ENCODE results near the gene ACAD8. TPM values are rescaled to one million over a fixed set of nuclear protein-coding genes. Genes with fewer than 3 reads are reported as not detected.

The ACAD8 gene
- polyA plus RNA-seq, 1 experiment, result 24.7 TPM

GRCh38 chr11:134244593-134244992 is 8.8 kb upstream of the ACAD8 start:
- Histone ChIP-seq H3K9me3 (ENCODE audit: control insufficient read depth, insufficient read depth, low read length) (no peaks in the 10 kb centered on the region), H3K27ac (ENCODE audit: low read depth, low read length) (no peak overlapping the region), H3K27me3 (ENCODE audit: control insufficient read depth, insufficient read depth, low read length) (no peaks in the 10 kb centered on the region), H3K4me3 (ENCODE audit: low read depth, low read length) (no peak overlapping the region)
- CTCF ChIA-PET, result interaction anchor here (0.5 to 1.8 kb wide), 6 partner anchors 19 to 624 kb away, joined by 3 to 11 read pairs (median 5); partner anchors contain the start of gene VPS26B
- no peak for DNase-seq (ENCODE audit: low read depth, low spot score)
- POLR2A ChIA-PET, result no interaction called here
- TF ChIP-seq CTCF (IDR thresholded peaks at IDR 0.05; ENCODE audit: low read depth, low read length), result peak; percentile 46

- Histone ChIP-seq H3K27ac (ENCODE audit: low read depth, low read length) (no peak overlapping the region), H3K9me3 (ENCODE audit: control insufficient read depth, insufficient read depth, low read length) (no peaks in the 10 kb centered on the region), H3K27me3 (ENCODE audit: control insufficient read depth, insufficient read depth, low read length) (no peaks in the 10 kb centered on the region), H3K4me3 (ENCODE audit: low read depth, low read length) (no peak overlapping the region)
- TF ChIP-seq CTCF (IDR thresholded peaks at IDR 0.05; ENCODE audit: low read depth, low read length), result no peak
- no peak for DNase-seq (ENCODE audit: low read depth, low spot score)
- ChIA-PET POLR2A (no interaction called here), CTCF (interaction anchor here (0.6 to 1.8 kb wide), 4 partner anchors 20 to 318 kb away, joined by 4 to 11 read pairs (median 6); partner anchors contain the start of gene VPS26B)
Measured at GRCh38 chr11:134245434-134245833, 7.9 kb upstream of the ACAD8 start.

GRCh38 chr11:134246100-134246499 is 7.3 kb upstream of the ACAD8 start:
- no peaks in the 10 kb centered on the region for H3K9me3 ChIP-seq (ENCODE audit: control insufficient read depth, insufficient read depth, low read length)
- no peaks in the 10 kb centered on the region for H3K27me3 ChIP-seq (ENCODE audit: control insufficient read depth, insufficient read depth, low read length)
- no peak for DNase-seq (ENCODE audit: low read depth, low spot score)
- ChIA-PET POLR2A (no interaction called here), CTCF (interaction anchor here (0.6 kb wide), 1 partner anchor 41 kb away, joined by 4 read pairs; no protein-coding TSS in a partner anchor)
- TF ChIP-seq CTCF (IDR thresholded peaks at IDR 0.05; ENCODE audit: low read depth, low read length), result no peak
- H3K27ac ChIP-seq (ENCODE audit: low read depth, low read length), result no peak overlapping the region
- H3K4me3 ChIP-seq (ENCODE audit: low read depth, low read length), result no peak overlapping the region

GRCh38 chr11:134246678-134247077 is 6.7 kb upstream of the ACAD8 start:
- Histone ChIP-seq H3K9me3 (ENCODE audit: control insufficient read depth, insufficient read depth, low read length) (no peaks in the 10 kb centered on the region), H3K27me3 (ENCODE audit: control insufficient read depth, insufficient read depth, low read length) (no peaks in the 10 kb centered on the region), H3K27ac (ENCODE audit: low read depth, low read length) (no peak overlapping the region), H3K4me3 (ENCODE audit: low read depth, low read length) (no peak overlapping the region)
- CTCF ChIA-PET, result no interaction called here
- POLR2A ChIA-PET, result no interaction called here
- no peak for DNase-seq (ENCODE audit: low read depth, low spot score)
- TF ChIP-seq CTCF (IDR thresholded peaks at IDR 0.05; ENCODE audit: low read depth, low read length), result no peak

- no peak for DNase-seq (ENCODE audit: low read depth, low spot score)
- no peak overlapping the region for H3K4me3 ChIP-seq (ENCODE audit: low read depth, low read length)
- POLR2A ChIA-PET, result interaction anchor here (1.0 to 1.3 kb wide), 2 partner anchors 25 to 128 kb away, joined by 3 to 5 read pairs; partner anchors contain the start of genes NCAPD3 and VPS26B
- no peak for TF ChIP-seq CTCF (IDR thresholded peaks at IDR 0.05; ENCODE audit: low read depth, low read length)
- H3K27ac ChIP-seq (ENCODE audit: low read depth, low read length), result no peak overlapping the region
- no peaks in the 10 kb centered on the region for H3K27me3 ChIP-seq (ENCODE audit: control insufficient read depth, insufficient read depth, low read length)
- CTCF ChIA-PET, result interaction anchor here (0.7 to 1.6 kb wide), 2 partner anchors 12 to 177 kb away, joined by 3 to 5 read pairs; no protein-coding TSS in a partner anchor
- no peaks in the 10 kb centered on the region for H3K9me3 ChIP-seq (ENCODE audit: control insufficient read depth, insufficient read depth, low read length)
Measured at GRCh38 chr11:134248910-134249480, 4.4 kb upstream of the ACAD8 start.

Measured in AG04450 (cell line).